ENCODE data around the gene AGAP5. TPM values are rescaled to one million over a fixed set of nuclear protein-coding genes. Genes with fewer than 3 reads are reported as not detected.

Gene AGAP5
- total and polyA plus RNA-seq, 3 donors from 2014 or later: 19.8 to 25.5 (median 20.3) TPM

- no peaks in the 10 kb centered on the region for H3K36me3 ChIP-seq (ENCODE audit: low read depth, missing control alignments)
- H3K4me1 ChIP-seq: peaks cover 14% of the 10 kb centered on the region
- WGBS, 2 donors: 70 to 72% methylated on average over 5 of the region's 5 CpGs
- DNase-seq: no peak
- no peak for TF ChIP-seq CTCF (IDR thresholded peaks at IDR 0.05)
- TF ChIP-seq POLR2A (IDR thresholded peaks at IDR 0.05): no peak
- no peak overlapping the region for H3K4me3 ChIP-seq
- intact Hi-C loops (cut with DNase I; ENCODE audit: low total_unique reads): no loop called here
- no peak overlapping the region for H3K27ac ChIP-seq
- H3K9me3 ChIP-seq: no peaks in the 10 kb centered on the region
- no peaks in the 10 kb centered on the region for H3K27me3 ChIP-seq
Measured at GRCh38 chr10:73650537-73651331, 47.2 kb downstream of the AGAP5 start.

GRCh38 chr10:73649876-73650536 is 47.9 kb downstream of the AGAP5 start:
- intact Hi-C loops (cut with DNase I; ENCODE audit: low total_unique reads): no loop called here
- no peak for TF ChIP-seq CTCF (IDR thresholded peaks at IDR 0.05)
- TF ChIP-seq POLR2A (IDR thresholded peaks at IDR 0.05): no peak
- no peak for DNase-seq
- WGBS, 2 donors: 82 to 97% methylated on average over 6 of the region's 6 CpGs
- Histone ChIP-seq H3K36me3 (ENCODE audit: low read depth, missing control alignments) (no peaks in the 10 kb centered on the region), H3K27me3 (no peaks in the 10 kb centered on the region), H3K27ac (no peak overlapping the region), H3K4me1 (peaks cover 12% of the 10 kb centered on the region), H3K4me3 (no peak overlapping the region), H3K9me3 (no peaks in the 10 kb centered on the region)

- Histone ChIP-seq H3K36me3 (ENCODE audit: low read depth, missing control alignments) (no peaks in the 10 kb centered on the region), H3K27me3 (no peaks in the 10 kb centered on the region), H3K4me1 (peaks cover 12% of the 10 kb centered on the region), H3K9me3 (no peaks in the 10 kb centered on the region), H3K4me3 (no peak overlapping the region), H3K27ac (no peak overlapping the region)
- TF ChIP-seq POLR2A (IDR thresholded peaks at IDR 0.05): no peak
- TF ChIP-seq CTCF (IDR thresholded peaks at IDR 0.05): no peak
- whole genome bisulfite sequencing, 2 donors: 57 to 59% methylated on average over 4 of the region's 4 CpGs
- intact Hi-C loops (cut with DNase I; ENCODE audit: low total_unique reads): no loop called here
- DNase-seq: no peak
Measured at GRCh38 chr10:73648975-73649829, 48.7 kb downstream of the AGAP5 start.

GRCh38 chr10:73647875-73648651 is 49.8 kb downstream of the AGAP5 start:
- 10 to 13% methylated on average over 15 to 34 of the region's 35 CpGs for whole genome bisulfite sequencing, 2 donors
- Histone ChIP-seq H3K4me1 (peaks cover 12% of the 10 kb centered on the region), H3K4me3 (peak overlapping the region; percentile 72 to 74), H3K36me3 (ENCODE audit: low read depth, missing control alignments) (no peaks in the 10 kb centered on the region), H3K27ac (peak overlapping the region; percentile 14 to 15), H3K9me3 (no peaks in the 10 kb centered on the region), H3K27me3 (no peaks in the 10 kb centered on the region)
- TF ChIP-seq CTCF (IDR thresholded peaks at IDR 0.05): no peak
- TF ChIP-seq POLR2A (IDR thresholded peaks at IDR 0.05): no peak
- intact Hi-C loops (cut with DNase I; ENCODE audit: low total_unique reads): no loop called here
- DNase-seq: peak; percentile 30

Measured in testis (tissue), 3 donors.